HG02759 (cell line): ENCODE data around the gene TBC1D7.

Experiments used
- ATAC-seq: cut with Tn5 transposase; IDR thresholded peaks from one replicate; pipeline ENCODE4 v1.9.1; 2021; ENCODE audit warnings: mild to moderate bottlenecking, moderate library complexity; ENCODE audit not compliant: unreplicated experiment

TBC1D7 gene

DNA sequence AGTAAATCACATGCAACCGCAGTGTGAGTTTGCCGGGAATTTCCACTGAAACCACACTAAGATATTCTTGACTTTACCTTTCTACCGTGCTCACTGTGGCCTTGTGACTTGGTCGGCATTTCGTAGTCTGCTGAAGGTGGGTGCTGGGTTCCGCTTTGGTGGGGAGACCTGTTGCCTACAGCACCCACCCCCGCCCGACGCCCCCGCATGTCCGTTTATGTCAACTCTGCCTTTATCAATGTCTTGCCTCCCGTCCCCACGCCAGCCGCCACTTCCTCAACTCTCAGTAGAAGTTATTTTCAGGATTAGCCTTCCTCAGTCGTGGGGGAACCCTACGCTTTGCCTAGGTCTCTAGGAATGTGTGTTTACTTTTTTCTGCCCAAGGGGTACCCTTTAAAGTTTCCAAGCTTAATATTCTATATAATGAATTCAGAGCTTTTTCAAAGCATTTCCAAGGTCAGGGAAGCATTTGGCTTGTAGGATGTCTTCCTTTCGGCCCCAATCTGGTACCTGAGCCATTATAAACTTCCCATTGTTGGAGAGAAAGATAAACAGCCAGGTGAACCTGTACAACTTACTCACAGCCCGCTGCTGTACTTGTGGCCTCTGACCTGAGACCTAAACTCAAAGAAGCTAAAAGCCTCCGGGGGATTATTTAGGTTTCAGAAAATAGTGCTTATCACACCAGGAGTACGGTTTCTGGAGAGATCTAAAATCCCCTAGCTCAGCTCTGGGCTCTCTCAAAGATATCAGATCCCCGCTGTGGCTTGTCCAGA, 54.2 kb downstream of the TBC1D7 start:
- peak; percentile 65 for ATAC-seq

DNA sequence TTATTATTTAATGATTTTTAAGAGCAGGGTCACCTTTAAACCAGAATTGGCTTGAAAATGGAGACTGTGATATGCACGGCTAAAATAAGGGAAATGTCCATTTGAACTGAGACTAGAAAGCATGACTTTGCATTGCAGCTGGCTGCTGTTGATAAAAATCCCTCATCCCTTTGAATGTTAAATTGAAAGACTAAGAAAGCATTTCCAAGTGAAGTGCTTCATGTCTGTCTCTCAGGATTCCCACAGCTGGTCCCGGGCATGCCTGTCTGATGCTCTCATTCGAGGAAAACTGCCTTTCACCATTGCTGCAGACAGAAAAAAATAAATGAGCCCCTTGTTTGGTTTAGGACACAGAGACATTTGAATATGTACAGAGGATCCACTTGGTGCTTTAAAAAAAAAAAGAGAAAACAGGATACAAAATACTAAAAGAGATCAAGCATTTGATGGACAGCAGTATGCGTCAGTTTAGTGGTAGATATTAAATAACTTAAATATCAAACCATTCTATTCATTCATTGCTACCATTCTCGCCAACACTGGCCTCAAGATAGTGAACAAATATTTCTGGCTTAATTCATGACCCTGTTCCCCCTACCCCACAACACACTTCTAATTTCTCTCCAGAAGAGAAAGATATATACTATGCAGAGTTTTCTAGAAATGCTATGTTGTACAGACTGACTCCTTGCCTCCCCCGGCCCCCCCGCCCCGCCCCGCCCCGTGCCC, 55.0 kb downstream of the TBC1D7 start:
- ATAC-seq: no peak

DNA sequence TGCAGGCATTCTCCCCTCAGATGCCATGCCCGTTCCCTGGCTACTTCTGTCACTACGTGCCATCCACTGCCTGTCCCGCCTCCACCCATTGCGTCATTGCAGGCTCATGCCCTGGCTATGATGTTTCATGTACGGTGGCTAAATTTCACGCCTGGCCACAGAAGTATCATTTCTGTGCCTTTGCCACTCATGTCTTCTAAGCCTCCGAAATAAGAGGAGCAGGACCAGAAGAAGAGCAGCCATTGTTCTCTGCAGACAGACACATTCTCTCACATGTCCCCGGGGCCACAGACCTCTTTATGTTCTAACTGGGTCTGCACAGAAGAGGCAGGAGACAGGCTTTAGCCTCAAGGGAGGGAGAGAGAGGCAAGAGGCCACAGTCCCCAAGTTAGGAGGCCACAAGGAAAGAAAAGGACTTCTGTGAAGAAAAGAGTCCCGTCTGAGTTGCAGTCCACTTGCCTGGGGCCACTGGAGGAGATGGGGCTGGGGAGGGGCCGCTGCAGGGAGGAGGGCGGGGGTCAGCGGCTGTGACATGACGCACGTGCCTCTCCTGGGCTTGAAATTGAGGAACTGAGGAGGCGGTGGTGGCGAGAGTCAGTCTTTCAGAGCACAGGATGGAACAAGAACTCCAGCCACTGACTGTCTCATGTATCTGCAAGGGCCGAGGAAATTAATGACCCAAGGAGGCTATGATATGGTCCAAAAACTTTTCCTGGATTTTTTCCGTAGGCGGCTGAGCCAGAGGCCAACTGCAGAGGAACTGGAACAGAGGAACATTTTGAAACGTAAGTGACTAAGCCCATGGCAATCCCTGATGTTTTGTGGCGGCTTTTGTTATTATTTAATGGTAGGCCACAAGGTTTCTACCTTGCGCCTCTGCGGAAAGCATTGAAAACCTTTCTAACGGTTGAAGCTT, 55.9 kb downstream of the TBC1D7 start:
- peak; percentile 70 for ATAC-seq

DNA sequence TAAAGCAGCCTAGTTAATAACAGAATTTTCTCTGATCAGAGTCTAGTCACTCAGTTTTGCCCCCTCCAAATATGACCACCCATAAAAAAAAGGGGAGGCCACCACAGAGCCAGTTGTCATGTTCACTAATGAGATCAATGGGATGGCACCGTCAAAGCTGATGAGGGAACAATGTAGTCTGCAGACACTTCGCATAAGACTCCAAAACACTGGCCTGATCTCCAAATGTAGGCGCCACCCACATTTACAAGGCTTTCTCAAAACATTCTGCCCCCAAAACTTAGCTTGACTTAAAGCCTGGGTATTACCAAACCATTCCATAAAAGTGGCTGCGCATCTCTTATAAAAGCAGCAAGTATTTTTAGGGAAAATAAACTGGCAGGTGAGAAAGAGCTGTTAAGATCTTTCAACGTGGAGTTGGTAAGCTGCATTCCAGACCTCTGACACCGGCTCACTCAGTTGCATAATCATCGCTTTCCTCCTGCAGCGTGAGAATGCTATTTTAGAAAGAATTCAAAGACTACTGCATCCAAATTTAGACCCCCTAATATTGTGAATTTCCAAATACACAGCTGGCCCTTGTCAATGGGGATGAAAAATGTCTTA, 59.3 kb downstream of the TBC1D7 start:
- no peak for ATAC-seq

DNA sequence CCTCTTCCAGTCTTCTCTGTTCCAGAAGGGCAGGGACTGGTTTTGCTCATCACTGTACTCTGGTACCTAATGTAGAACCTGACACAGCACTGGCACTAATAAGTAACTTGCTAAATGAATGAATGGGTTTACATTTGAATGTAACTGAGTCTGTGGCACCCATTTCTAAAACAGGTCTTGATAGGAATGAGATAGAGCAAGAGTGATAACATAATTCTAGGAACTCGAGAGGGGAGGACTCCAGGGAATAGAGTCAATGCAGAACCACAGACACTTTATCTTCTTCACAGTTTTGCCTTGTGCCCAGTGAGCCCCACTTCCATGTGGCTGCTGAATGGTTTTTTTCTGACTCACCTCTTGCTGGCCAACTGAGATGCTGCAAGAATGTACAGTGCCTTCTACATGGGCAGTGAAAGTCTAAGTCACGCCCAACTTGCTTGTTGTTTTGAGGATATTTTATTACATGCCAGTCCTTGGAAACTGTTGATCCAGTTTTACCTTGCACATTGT, 61.1 kb downstream of the TBC1D7 start:
- ATAC-seq: no peak

DNA sequence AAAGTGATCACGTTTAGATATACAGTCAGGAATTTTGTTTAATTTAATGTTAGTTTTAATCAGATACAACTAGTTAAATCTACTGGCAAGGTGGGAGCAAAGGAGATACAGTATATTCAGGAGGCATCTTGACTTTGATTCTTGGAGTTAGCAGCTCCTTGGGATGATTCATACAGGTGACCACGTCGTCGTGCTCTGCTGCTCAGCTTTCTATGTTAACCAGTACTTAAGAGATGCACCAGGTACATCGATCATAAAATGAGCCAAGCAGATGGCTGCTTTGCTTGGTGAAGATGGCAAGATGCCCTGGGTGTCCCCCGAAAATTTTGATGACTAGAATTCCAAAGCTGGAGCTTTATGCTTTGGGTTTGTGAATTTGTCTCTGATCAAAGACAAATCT, 64.7 kb downstream of the TBC1D7 start:
- no peak for ATAC-seq

DNA sequence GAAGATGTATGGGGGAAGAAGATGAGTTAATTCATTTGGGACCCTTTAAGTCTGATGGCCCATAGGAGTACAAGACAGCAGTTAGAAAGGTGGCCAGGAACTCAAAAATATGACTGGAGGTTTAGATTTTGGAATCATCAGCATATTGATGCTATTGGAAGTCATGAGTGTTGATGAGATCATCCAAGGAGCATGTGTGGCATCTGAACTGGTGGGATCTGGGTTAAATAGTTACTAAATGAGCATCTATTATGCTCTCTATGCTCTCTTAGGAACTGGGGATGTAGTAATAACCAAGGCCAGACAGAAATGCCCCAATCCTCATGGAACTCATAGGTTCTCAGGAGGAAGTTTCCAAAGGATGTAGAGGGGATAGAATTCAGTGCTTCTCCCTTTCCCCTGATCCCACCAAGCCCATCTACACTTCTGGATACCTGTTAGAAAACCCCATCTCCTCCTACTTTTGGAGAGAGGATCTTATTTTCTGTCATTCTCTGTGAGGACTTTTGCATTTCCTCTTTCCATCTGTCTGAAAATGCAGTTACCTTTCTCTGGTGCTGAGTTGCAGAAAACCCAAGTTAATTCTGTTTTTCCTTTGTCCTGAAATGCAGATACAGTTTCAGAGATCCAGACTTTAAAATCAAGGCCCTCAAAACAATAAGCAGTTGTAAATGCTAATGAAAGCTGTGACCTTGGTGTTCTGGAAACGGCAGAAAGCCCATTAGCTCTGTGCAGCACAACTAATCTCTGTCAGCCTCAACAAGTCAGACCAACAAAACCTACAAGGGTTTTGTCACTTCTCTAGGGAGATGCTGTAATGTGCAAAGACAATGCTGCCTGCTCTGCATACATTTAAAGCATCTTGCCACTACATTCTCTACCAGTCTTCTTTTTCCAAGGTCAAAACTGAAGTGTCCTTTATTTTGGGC, 65.8 kb downstream of the TBC1D7 start:
- no peak for ATAC-seq

DNA sequence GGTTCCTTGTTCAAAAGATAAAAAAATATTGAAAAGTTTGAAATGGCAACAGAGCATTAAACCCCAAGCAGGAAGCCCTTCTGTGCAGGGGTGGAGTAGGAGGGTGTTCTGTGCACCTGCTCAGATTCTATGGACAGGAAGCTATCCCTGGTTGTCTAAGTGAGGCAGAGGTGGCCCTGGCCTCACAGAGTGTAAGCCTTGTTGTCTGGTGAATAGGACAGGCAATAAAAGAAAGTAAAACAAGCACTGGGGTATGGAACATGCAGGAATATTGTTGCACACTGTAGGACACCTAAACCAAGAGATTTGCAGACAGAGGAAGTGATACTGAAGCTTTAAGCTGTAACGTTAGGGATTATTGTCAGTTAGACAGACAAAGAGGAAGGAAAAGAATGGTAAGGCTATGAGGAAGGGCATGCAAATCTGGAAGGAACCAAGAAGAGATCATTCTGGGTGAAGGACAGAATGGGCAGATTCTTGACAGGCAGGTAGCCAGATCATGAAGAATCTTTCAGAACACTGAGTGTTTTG, 66.8 kb downstream of the TBC1D7 start:
- ATAC-seq: peak; percentile 63

DNA sequence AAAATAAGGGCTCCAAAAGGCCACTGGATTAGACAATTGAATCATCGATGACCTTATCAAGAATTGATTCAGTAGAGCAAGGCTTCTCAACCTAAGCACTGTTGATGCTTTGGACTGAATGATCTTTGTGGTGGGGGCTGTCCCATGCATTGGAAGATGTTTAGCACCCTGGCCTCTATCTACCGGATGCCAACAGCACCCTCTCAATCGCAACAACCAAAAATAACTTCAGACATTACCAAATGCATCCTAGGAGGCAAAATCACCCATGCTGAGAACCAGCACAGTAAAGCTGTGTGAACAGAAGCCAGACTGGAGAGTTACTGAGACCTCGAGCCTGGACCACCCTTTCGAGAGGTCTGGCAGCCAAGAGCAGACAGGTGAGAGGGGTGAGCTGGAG, 67.5 kb downstream of the TBC1D7 start:
- ATAC-seq: no peak

DNA sequence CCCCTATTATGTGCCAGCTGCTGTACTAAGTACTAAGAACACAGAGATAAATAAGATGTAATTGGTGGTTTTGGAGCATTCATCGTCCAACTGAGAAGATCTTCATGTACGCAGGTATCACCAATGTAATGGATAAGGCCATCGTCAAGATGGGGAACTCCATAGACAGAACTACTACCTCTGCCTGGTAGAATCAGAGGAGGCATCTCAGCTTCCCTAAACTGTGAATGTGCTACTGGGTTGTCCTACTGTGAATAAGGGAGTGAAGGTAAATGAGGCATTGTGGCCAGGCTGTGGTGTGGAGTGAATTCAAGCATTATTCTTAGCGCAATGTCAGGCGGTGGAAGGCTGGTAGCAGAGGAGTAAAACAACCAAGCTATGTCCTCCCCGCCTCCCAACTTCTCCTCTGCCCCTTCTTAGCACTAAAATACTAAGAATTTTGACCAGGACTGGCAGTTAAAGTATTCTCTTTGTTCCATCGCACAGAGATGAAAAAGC, 68.2 kb downstream of the TBC1D7 start:
- no peak for ATAC-seq

DNA sequence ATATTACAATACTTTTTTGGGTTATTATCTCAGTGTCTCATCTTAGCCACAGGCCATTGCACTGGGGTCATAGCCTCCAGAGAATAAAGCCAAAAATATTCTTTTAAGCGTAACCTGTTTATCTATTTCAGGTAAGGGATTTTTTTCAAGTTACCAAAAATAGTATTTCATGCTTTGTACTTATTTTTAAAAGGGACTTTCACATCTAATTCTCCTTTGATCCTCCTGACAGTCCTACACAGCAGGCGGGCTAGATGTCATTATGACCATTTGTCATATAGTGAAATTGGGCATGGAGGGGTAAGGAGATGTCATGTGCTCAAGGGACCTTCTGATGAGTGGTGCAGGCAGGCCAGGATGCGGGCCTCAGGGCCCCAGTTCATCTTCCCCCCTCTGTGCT, 68.9 kb downstream of the TBC1D7 start:
- peak; percentile 59 for ATAC-seq

DNA sequence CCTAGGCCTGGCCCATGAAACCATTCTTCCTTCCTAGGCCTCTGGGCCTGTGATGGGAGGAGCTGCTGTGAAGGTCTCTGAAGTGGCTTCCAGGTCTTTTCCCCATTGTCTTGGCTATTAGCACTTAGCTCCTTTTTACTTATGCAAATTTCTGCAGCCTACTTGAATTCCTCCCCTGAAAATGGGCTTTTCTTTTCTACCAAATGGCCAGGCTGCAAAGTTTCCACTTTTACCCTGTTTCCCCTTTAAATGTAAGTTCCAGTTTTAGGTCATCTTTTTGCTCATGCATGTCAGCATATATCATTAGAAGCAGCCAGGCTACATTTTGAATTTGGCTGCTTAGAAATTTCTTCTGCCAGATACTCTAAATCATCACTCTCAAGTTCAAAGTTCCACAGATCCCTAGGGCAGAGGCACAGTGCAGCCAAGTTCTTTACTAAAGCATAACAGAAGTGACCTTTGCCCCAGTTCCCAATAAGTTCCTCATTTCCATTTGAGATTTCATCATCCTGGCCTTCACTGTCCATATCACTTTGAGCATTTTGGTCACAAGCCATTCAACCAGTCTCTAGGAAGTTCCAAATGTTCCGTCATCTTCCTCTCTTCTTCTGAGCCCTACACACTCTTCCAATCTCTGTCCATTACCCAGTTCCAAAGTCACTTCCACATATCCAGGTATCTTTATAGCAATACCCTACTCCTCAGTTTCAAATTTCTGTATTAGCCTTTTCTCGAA, 71.9 kb downstream of the TBC1D7 start:
- ATAC-seq: no peak
